Fibroblast of lung (primary cell): ENCODE measurements around the gene CSRP1. TPM values are rescaled to one million over a fixed set of nuclear protein-coding genes. Genes with fewer than 3 reads are reported as not detected.

Source experiments
- DNase-seq, 2 donors: peaks; one replicate each; pipeline versions ENCODE4 v3.0.0 to v3.0.0-alpha.2; 2010; ENCODE audit warnings: low read depth in 2 of 2
- H2AFZ ChIP-seq: 2 replicates; pipeline ENCODE4 v1.5.1; 2012; ENCODE audit warnings: low read length, control low read depth, inconsistent platforms
- H3K27ac ChIP-seq: 2 replicates; pipeline ENCODE4 v1.5.1; 2011; ENCODE audit warnings: low read length, control low read depth; ENCODE audit not compliant: insufficient read depth
- H3K27me3 ChIP-seq: 2 replicates; pipeline ENCODE4 v1.5.1; 2011; ENCODE audit warnings: mild to moderate bottlenecking, low read length; ENCODE audit not compliant: control insufficient read depth, insufficient read depth
- H3K36me3 ChIP-seq: 2 replicates; pipeline ENCODE4 v1.5.1; 2011; ENCODE audit warnings: low read length; ENCODE audit not compliant: control insufficient read depth, insufficient read depth
- H3K4me1 ChIP-seq: 2 replicates; pipeline ENCODE4 v1.5.1; 2011; ENCODE audit warnings: low read length; ENCODE audit not compliant: control insufficient read depth, insufficient read depth; ENCODE audit errors: extremely low read depth
- H3K4me2 ChIP-seq: 2 replicates; pipeline ENCODE4 v1.5.1; 2011; ENCODE audit warnings: low read length, control low read depth; ENCODE audit not compliant: insufficient read depth; ENCODE audit errors: extremely low read depth
- H3K4me3 ChIP-seq, 4 experiments: fragments of 200-600 bp in 1 of 4; sonication (generic) in 1 of 4; replicated peaks in 1 of 4; 2 replicates each; pipeline ENCODE4 v1.5.1; 2011 to 2016; ENCODE audit warnings: low read length in 4 of 4, low read depth in 3 of 4, mild to moderate bottlenecking in 3 of 4, control low read depth in 2 of 4, inconsistent platforms in 1 of 4, mixed read lengths in 1 of 4; ENCODE audit not compliant: insufficient read depth in 1 of 4; ENCODE audit errors: control extremely low read depth in 1 of 4
- H3K79me2 ChIP-seq: 2 replicates; pipeline ENCODE4 v1.5.1; 2012; ENCODE audit warnings: mild to moderate bottlenecking, low read length, inconsistent platforms; ENCODE audit not compliant: control insufficient read depth, insufficient read depth
- H3K9ac ChIP-seq: 2 replicates; pipeline ENCODE4 v1.5.1; 2011; ENCODE audit warnings: mild to moderate bottlenecking, low read length, control low read depth; ENCODE audit not compliant: insufficient read depth
- H3K9me3 ChIP-seq: 2 replicates; pipeline ENCODE4 v1.5.1; 2012; ENCODE audit warnings: low read depth, low read length; ENCODE audit not compliant: control insufficient read depth, insufficient read depth
- H4K20me1 ChIP-seq: 2 replicates; pipeline ENCODE4 v1.5.1; 2011; ENCODE audit warnings: low read length; ENCODE audit not compliant: control insufficient read depth, insufficient read depth; ENCODE audit errors: extremely low read depth
- EZH2 ChIP-seq: IDR thresholded peaks from 2 replicates; pipeline ENCODE4 v1.5.1; 2012; ENCODE audit warnings: low read length, control low read depth, mild to moderate bottlenecking; ENCODE audit errors: missing control alignments
- polyA plus RNA-seq, 2 donors: library from polyadenylated mRNA; depleted of rRNA in 1 of 2; stranded (reverse) in 1 of 2; unstranded in 1 of 2; fragments of >200 nt; gene quantifications; 2 replicates each; pipeline ENCODE4 v1.2.1, GENCODE V29; 2011 to 2012; ENCODE audit warnings: missing spikeins in 1 of 2
- total RNA-seq: library from RNA; depleted of rRNA; stranded (reverse); fragments of >200 nt; gene quantifications from 2 replicates; pipeline ENCODE4 v1.2.1, GENCODE V29; 2014
- TF ChIP-seq, protein P1 (sequence below), 2 donors: IDR thresholded peaks in 1 of 2; conservative IDR thresholded peaks in 1 of 2; 1 replicate in 1 of 2; 2 replicates in 1 of 2; pipeline ENCODE4 v1.5.1; 2011 to 2012; ENCODE audit warnings: low read length in 2 of 2, control low read depth in 1 of 2, inconsistent platforms in 1 of 2, low read depth in 1 of 2, mild to moderate bottlenecking in 1 of 2

The CSRP1 gene
- total and polyA plus RNA-seq, 2 donors (not counting 1 experiment from before 2014, with no cell fraction given): 195 to 1,081 TPM

DNA sequence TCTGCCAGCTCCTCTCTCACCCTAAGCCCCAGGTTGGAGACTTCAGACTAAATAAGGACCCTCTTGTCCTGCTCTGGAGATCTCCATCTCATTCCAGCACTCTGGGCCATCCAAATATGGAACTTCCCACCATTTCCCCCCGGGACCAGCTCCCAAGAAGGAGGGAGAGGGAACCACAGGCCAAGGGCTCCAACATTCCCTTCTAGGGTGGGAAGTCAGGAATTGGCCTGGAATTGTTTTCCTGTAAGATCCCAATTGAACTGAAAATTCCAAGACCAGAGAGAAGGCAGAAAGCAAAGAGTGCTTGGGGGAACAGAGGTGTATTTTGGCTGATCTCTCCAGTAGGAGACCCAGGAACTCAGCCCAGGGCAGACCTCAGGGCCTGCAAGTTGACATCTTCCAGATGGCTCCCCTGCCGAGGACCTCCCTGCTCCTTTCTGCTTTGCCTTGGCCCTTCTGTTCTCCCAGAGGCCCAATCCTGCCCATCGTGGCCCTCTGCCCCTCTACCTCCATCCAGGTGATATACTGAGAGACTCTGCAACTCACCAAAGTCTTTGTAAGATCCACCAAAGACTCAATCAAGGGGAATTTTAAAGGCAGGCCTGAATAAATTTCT lies 14.9 kb downstream of the CSRP1 start:
- Histone ChIP-seq H4K20me1 (no peaks in the 10 kb centered on the region), H3K27ac (peak overlapping the region; percentile 13), H3K9ac (no peak overlapping the region), H3K27me3 (no peaks in the 10 kb centered on the region), H3K4me1 (peaks cover 64% of the 10 kb centered on the region), H3K9me3 (no peaks in the 10 kb centered on the region), H3K4me3 (no peak overlapping the region), H3K36me3 (peaks cover 26% of the 10 kb centered on the region), H3K4me2 (no peak overlapping the region), H2AFZ (no peak overlapping the region), H3K79me2 (peaks cover 24% of the 10 kb centered on the region)
- TF ChIP-seq EZH2: no peak
- TF ChIP-seq, protein P1, sequence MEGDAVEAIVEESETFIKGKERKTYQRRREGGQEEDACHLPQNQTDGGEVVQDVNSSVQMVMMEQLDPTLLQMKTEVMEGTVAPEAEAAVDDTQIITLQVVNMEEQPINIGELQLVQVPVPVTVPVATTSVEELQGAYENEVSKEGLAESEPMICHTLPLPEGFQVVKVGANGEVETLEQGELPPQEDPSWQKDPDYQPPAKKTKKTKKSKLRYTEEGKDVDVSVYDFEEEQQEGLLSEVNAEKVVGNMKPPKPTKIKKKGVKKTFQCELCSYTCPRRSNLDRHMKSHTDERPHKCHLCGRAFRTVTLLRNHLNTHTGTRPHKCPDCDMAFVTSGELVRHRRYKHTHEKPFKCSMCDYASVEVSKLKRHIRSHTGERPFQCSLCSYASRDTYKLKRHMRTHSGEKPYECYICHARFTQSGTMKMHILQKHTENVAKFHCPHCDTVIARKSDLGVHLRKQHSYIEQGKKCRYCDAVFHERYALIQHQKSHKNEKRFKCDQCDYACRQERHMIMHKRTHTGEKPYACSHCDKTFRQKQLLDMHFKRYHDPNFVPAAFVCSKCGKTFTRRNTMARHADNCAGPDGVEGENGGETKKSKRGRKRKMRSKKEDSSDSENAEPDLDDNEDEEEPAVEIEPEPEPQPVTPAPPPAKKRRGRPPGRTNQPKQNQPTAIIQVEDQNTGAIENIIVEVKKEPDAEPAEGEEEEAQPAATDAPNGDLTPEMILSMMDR (conservative IDR thresholded peaks at IDR 0.05 in 1 of 2, IDR thresholded peaks at IDR 0.05 in 1 of 2; ENCODE audit: low read depth in 1 of 2, low read length in 2 of 2): no peak
- DNase-seq: no peak

DNA sequence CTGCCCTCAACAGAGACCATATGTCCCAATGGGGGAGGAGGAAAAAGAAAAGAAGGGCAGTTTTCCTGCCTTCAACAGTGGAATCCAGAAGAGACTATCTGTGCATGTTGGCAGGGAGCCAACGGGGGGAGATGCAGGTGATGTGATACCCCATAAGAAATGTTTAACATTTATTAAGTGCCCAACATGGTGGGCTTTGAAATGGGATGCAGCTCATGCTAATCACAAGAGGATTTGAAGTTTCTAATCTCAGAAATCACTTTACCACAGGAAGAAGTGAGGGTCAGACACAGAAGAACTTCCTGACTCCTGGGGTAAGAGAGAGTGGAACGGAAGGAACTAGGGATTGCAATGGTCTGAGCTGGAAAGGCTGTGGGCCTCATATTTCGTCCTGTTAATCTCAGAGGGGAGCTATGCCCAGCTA lies 16.2 kb downstream of the CSRP1 start:
- Histone ChIP-seq H3K27me3 (no peaks in the 10 kb centered on the region), H2AFZ (no peak overlapping the region), H4K20me1 (no peaks in the 10 kb centered on the region), H3K9me3 (no peaks in the 10 kb centered on the region), H3K4me2 (no peak overlapping the region), H3K4me3 (no peak overlapping the region), H3K4me1 (peaks cover 57% of the 10 kb centered on the region), H3K79me2 (peaks cover 17% of the 10 kb centered on the region), H3K9ac (no peak overlapping the region), H3K36me3 (peaks cover 28% of the 10 kb centered on the region), H3K27ac (no peak overlapping the region)
- DNase-seq: peak in 1 of 2 donors; percentile 41
- TF ChIP-seq, protein P1 (conservative IDR thresholded peaks at IDR 0.05 in 1 of 2, IDR thresholded peaks at IDR 0.05 in 1 of 2; ENCODE audit: low read depth in 1 of 2, low read length in 2 of 2): no peak
- no peak for TF ChIP-seq EZH2

DNA sequence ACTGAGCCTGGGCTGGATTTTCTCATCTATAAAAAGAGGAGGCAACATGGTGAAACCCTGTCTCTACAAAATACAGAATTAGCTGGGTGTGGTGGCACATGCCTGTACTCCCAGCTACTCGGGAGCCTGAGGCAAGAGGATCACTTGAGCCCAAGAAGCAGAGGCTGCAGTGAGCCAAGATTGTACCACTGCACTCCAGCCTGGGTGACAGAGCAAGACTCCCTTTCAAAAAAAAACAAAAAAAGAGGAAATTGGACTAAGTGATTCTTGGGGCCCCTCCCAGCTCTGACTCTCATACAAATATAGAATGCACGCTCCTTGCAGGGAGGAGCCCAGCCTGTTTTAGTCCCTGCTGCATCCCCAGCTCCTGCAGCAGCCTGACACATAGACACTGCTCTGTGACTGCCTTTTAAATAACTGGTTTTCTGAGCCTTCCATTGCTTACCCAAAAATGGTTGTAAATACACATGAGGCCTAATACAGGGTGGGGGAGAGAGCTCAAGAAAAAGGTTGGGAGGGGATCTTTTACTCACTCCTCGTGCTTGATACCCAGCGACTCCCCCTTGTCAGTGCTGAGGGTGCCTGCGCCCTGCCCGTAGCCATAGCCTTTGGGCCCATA lies 17.2 kb downstream of the CSRP1 start:
- Histone ChIP-seq H3K36me3 (peaks cover 33% of the 10 kb centered on the region), H2AFZ (no peak overlapping the region), H4K20me1 (no peaks in the 10 kb centered on the region), H3K9ac (no peak overlapping the region), H3K79me2 (peaks cover 17% of the 10 kb centered on the region), H3K4me1 (peaks cover 51% of the 10 kb centered on the region), H3K27me3 (no peaks in the 10 kb centered on the region), H3K9me3 (no peaks in the 10 kb centered on the region), H3K4me2 (no peak overlapping the region), H3K4me3 (no peak overlapping the region), H3K27ac (peak overlapping the region; percentile 73)
- DNase-seq: no peak
- TF ChIP-seq, protein P1 (conservative IDR thresholded peaks at IDR 0.05 in 1 of 2, IDR thresholded peaks at IDR 0.05 in 1 of 2; ENCODE audit: low read depth in 1 of 2, low read length in 2 of 2): no peak
- no peak for TF ChIP-seq EZH2
